ENCODE data around the gene MAPK12.

- no peak for TF ChIP-seq EZH2 (IDR thresholded peaks at IDR 0.05; ENCODE audit: insufficient read depth, poor library complexity, severe bottlenecking)
- no peak for TF ChIP-seq EZH2phosphoT487 (IDR thresholded peaks at IDR 0.05; ENCODE audit: insufficient read depth, low read depth)
These were observed 13.7 kb downstream of the MAPK12 start for GRCh38 chr22:50247748-50248147.

Data from GM23248 (cell line).